DOHH2 (cell line): Measurements from ENCODE around the gene METTL15.

ENCODE experiments used
- CTCF ChIP-seq: fragments of 200-600 bp; sonication (generic); IDR thresholded peaks from one replicate; pipeline ENCODE4 v1.5.1; 2014; ENCODE audit warnings: antibody characterized with exemption, mild to moderate bottlenecking, low read depth, low read length; ENCODE audit not compliant: poor library complexity, severe bottlenecking
- EZH2phosphoT487 ChIP-seq: fragments of 200-600 bp; sonication (generic); IDR thresholded peaks from 2 replicates; pipeline ENCODE4 v1.6.1; 2017; ENCODE audit warnings: borderline replicate concordance, mild to moderate bottlenecking, antibody characterized with exemption, low read length, moderate library complexity, mixed read lengths

DNA sequence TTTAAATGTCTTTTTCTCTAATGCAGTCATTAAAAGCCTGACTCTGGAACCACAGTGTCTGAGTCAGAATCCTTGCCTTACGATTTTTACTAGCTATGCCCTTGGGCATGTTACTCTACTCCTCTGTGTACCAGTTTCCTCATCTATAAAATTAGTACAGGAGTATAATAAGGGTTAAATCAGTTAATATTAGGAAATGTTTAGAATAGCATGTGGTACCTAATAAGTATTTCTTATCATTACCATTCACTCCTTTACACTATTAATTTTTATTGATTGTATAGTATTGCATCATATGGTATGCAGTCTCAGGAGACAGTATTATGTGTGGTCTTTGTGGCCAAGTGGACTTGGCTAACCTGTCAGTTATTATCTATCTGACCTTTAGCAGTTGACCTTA is 68.2 kb downstream of the METTL15 start:
- TF ChIP-seq CTCF (no peak), EZH2phosphoT487 (no peak)
